GM21737 (cell line): ENCODE data around the gene SST.

Source experiments
- ATAC-seq: cut with Tn5 transposase; IDR thresholded peaks from one replicate; pipeline ENCODE4 v1.9.1; 2021; ENCODE audit warnings: mild to moderate bottlenecking, moderate library complexity; ENCODE audit not compliant: unreplicated experiment

Gene SST

DNA sequence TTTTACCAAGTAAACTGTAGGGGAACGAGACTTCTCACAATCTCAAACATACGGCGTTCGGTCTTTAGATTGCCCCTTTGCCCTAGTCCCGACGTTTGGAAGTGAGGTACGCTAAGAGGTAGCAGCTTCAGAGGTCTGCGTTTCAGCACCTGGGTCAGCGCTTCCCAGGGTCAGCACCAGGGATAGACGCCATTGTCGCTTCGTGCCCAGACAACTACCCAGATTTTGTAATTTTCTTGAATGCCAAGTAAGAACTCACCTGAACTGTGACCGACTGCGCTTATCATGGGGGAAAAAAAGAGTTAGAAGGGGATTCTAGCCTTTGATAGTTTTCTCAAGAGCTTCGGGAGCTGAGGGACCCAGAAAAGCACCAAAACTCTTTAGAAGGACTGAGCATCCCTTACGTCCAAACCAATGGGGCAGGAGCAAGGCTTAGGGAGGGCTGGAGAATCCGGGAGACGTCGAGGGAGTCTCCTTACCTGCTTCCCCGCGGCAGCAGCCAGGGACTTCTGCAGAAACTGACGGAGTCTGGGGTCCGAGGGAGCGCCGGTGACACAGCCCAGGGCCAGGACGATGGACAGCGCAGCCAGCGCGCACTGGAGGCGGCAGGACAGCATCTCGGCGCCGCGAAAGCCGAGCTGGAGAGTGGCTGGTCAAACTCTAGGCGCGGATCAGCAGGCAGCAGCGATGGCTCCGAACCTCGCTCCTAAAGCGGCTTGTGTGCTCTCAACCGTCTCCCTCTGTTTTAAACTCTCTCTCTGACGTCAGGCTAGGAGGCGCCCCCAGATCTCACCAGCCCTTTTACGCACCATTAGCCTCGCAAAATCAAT lies at the start of gene SST:
Gene SST (minus strand): TSS at position 720 of the 830 bp plus-strand sequence. CDS start 103 bp downstream, at position 617.
- no peak for ATAC-seq

GRCh38 chr3:187719628-187720336 lies 49.6 kb upstream of the SST start:
- ATAC-seq = no peak

DNA sequence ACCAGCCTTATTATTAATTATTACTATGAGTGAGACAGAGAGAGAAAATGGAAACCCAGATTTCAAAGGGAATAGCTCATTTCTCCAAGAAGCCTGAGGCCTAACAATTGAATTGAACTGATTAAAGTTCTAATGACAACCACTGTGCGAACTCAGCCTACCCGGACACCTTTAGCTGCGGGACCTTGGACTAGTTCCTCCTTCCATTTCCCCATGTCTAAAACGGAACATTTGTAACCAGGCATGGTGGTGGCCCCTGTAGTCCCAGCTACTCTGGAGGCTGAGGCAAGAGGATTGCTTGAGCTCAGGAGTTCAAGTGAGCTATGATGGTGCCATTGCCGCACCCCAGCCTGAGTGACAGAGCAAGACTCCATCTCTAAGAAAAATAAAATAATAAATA lies 48.6 kb upstream of the SST start:
- no peak for ATAC-seq

GRCh38 chr3:187717572-187717971 lies 47.4 kb upstream of the SST start:
- no peak for ATAC-seq

DNA sequence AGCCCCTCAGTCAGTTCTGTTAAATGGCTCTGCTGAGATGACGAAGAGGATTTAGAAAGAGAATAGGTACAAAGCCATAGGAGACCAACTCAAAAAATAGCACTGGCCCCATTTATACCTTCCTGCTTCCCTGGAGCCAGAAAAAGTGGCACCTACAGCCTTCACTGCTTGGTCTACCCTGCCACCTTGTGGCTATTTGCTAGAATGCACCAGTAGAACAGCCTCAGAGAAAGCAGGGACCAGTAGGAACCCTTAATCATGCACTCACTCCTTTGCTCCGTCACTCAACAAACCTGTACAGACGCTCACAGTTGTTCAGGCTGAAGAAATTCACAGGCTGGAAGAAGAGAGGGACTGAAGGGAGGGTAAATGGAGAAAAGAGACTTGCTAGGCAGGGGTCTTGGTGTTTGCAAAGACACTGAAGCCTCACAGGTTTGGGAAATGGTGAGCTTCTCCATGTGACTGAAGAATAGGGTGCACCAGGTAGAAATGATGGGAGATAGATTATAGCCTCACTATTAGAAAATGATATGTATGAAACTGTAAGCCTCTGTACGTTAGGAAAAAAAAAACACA lies 44.3 kb upstream of the SST start:
- peak; percentile 88 for ATAC-seq

- no peak for ATAC-seq
These were observed 43.3 kb upstream of the SST start for GRCh38 chr3:187713504-187713903.

DNA sequence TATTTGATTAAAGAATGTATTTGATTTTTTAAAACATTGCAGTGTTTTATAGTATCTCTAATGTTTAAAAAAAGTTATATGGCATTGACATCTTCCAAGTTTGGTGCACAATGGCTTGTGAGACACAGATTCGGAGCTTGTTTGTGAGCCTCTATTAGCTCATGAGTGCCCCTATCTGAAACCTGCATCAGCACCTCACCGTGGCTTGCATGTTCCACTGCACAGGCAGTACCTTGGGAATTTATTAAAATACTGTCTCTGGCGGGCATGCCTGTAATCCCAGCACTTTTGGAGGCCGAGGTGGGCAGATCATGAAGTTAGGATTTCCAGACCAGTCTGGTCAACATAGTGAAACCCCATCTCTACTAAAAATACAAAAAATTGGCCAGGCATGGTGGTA lies 39.0 kb upstream of the SST start:
- no peak for ATAC-seq

DNA sequence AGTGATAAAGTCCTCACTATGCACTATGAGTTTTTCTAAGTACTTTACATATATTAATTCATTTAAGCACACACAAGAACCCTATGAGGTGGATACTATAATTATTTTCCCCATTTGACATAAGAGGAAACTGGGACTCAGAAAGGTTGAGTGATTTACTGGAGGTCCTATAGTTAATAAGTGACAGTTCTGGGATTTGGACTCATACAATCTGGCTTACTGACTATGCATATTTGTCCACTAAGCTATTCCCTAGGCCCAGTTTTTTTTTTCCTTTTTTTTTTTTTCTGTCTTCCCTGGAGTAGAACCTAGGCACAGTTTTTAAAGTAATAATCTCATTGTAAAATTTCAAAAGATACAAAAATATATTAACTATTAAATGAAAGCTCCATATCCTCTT lies 38.5 kb upstream of the SST start:
- no peak for ATAC-seq

GRCh38 chr3:187706971-187707370 lies 36.8 kb upstream of the SST start:
- no peak for ATAC-seq

DNA sequence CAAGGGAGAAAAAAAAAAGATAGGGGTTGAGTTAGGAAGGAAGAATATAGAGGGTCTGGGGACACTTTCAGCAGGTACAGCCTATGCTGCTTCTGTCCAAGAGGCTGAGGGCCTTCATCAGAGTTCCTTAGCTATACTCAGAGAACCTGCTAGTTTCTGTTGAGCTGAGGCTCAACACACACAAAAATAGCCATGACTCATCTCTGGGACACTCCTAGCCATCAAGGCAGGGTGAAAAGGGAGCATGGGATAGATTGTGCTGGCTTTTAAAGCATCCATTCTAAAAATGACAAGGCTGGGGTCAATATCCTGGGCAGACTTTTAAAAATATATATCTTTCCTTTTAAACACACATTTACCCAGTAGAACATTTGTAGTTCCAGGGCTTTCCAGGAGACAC lies 35.0 kb upstream of the SST start:
- ATAC-seq = no peak

- no peak for ATAC-seq
These were observed 32.4 kb upstream of the SST start, which contains the start of gene RTP2 for GRCh38 chr3:187702507-187703033. RTP2 (minus strand) TSS chr3:187702557; CDS start chr3:187702128, 429 bp downstream.

DNA sequence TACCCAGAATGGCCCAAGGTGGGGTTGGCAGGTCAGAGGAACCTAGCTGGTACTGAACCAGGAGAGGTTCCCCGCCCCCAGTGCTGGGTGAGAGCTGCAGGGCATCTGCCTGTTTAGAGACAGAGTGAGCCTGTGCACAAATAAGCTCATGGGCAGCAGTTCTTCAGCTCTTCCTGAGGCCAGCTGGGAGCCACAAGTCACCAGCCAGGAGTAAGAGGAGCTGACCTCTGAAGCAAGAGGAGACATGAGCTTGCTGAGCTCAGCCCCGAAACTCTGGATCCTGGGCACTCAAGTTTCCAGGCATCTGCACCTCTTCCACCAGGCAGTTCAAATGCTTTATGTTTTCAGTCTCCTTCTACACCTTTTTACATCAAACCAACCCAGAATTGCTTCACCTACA lies 30.1 kb upstream of the SST start:
- no peak for ATAC-seq

GRCh38 chr3:187698499-187699399 lies 28.6 kb upstream of the SST start:
- ATAC-seq = no peak

DNA sequence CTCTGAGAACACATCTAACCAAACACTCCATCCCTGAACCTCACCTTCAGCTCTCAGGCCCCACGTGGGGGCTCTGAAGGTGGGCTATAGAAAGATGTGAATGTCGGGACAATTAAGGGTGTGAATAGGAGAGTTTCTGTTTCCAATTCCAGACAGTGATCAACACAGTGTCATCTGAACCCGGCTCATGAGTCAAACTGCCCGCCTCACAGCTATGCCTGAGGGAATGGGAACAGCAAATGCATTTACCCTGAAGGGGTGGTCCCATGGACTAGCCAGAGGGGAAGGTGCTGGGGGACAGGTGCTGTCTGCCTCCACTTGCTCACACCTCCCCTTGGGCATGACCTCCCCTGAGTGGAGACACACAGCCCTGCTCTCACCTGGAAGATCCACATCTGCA lies 25.8 kb upstream of the SST start:
- no peak for ATAC-seq

GRCh38 chr3:187695449-187695848 lies 25.3 kb upstream of the SST start:
- no peak for ATAC-seq

- no peak for ATAC-seq
These were observed 24.6 kb upstream of the SST start for GRCh38 chr3:187694801-187695200.

DNA sequence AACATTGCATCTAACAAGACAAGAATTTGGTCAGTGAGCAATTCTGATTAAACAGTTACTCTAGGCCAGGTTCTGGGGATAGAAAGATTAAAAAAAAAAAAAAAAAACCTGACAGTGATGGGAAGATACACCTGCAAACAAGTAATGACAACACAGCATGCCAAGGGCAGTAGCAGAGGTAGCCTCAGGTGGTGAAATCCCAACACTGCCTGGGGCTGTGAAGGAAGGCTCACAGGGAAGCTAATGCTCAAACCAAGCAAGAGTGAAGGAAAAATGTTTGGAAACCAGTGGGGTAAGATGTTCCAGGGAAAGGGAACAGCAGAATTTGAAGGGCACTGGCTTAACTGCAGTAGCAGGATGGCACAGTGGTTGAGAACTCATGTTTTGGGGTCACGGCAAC lies 23.2 kb upstream of the SST start:
- ATAC-seq = no peak

GRCh38 chr3:187689984-187690383 lies 19.8 kb upstream of the SST start:
- ATAC-seq = no peak

DNA sequence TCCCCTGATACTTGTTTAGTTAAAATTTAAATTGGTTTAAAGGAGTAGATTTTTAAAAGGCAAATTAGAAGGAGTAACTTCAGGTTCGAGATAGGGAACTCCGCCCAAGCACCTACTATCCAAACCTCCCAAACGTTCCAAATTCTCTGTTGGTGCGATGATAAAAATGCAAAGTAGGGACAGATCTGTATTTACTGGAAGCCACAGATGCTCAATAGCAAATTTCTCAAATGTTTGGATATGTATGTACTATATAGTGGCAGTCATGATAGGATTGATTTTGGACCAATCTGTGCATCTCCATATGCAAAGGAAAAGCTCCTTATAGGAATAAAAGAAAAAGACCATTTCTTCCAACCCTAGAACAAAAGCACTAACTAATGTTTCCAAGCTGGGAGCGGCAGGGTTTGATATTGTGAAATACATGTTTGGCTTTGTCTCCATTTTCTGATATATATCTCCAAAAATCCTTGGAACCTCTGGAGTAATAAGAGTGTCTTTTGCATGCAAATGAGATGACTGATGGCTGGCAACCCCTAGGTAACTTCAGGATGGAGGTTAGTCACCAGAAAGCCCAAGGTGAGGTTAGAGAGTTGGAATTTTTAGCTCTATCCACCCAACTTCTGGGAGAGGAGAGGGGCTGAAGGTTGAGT lies 16.6 kb upstream of the SST start:
- no peak for ATAC-seq

- ATAC-seq = no peak
These were observed 15.8 kb upstream of the SST start for GRCh38 chr3:187685948-187686347.
